Spleen (tissue), 11 donors: ENCODE data around the gene KCNAB2. TPM values are rescaled to one million over a fixed set of nuclear protein-coding genes. Genes with fewer than 3 reads are reported as not detected.
A peak's percentile ranks its signal among the peaks of the same experiment; 100 is the strongest.

Experiments
- DNase-seq: peaks from one replicate; pipeline ENCODE4 v3.0.0-alpha.2; 2020
- H3K27ac ChIP-seq, 8 donors: fragments of 200-600 bp; sonication (generic) in 7 of 8; 1 replicate in 4 of 8; 2 replicates in 4 of 8; pipeline versions ENCODE4 v1.5.0 to v1.8.0; 2016 to 2021; ENCODE audit warnings: inconsistent platforms in 4 of 8, mild to moderate bottlenecking in 4 of 8, moderate library complexity in 1 of 8
- H3K27me3 ChIP-seq, 7 donors: fragments of 200-600 bp; sonication (generic) in 6 of 7; replicated peaks in 1 of 7; 1 replicate in 4 of 7; 2 replicates in 3 of 7; pipeline versions ENCODE4 v1.5.0 to v1.8.0; 2016 to 2021; ENCODE audit warnings: inconsistent platforms in 3 of 7, mild to moderate bottlenecking in 1 of 7
- H3K36me3 ChIP-seq, 6 donors: fragments of 200-600 bp; sonication (generic) in 5 of 6; 1 replicate in 4 of 6; 2 replicates in 2 of 6; pipeline versions ENCODE4 v1.5.0 to v1.8.0; 2016 to 2021; ENCODE audit warnings: inconsistent platforms in 2 of 6
- H3K4me1 ChIP-seq, 6 donors: fragments of 200-600 bp; sonication (generic) in 5 of 6; 1 replicate in 3 of 6; 2 replicates in 3 of 6; pipeline versions ENCODE4 v1.5.0 to v1.8.0; 2016 to 2021; ENCODE audit warnings: inconsistent platforms in 3 of 6
- H3K4me3 ChIP-seq, 8 donors: fragments of 200-600 bp; sonication (generic) in 7 of 8; 1 replicate in 4 of 8; 2 replicates in 4 of 8; pipeline versions ENCODE4 v1.5.0 to v1.8.0; 2016 to 2021; ENCODE audit warnings: inconsistent platforms in 4 of 8, mild to moderate bottlenecking in 4 of 8, moderate library complexity in 2 of 8
- H3K9me3 ChIP-seq, 8 donors: fragments of 200-600 bp; sonication (generic) in 7 of 8; 1 replicate in 4 of 8; 2 replicates in 4 of 8; pipeline versions ENCODE4 v1.5.0 to v1.8.0; 2016 to 2021; ENCODE audit warnings: inconsistent platforms in 4 of 8
- CTCF ChIP-seq, 11 experiments: fragments of 200-600 bp in 7 of 11; fragments of 450-650 bp in 4 of 11; sonication (generic) in 4 of 11; IDR thresholded peaks in 8 of 11; conservative IDR thresholded peaks in 3 of 11; 1 replicate in 7 of 11; 2 replicates in 4 of 11; pipeline versions ENCODE4 v1.4.0 to v1.8.0; 2016 to 2021; ENCODE audit warnings: antibody characterized with exemption in 11 of 11, inconsistent platforms in 4 of 11, mild to moderate bottlenecking in 1 of 11
- POLR2A ChIP-seq, 3 donors: fragments of 450-650 bp; IDR thresholded peaks; one replicate each; pipeline ENCODE4 v1.5.1; 2017; ENCODE audit warnings: antibody characterized with exemption in 3 of 3, mild to moderate bottlenecking in 1 of 3
- POLR2AphosphoS5 ChIP-seq, 3 donors: sonication (generic); formaldehyde crosslinking; IDR thresholded peaks; one replicate each; pipeline ENCODE4 v1.5.1; 2017; ENCODE audit warnings: antibody characterized with exemption in 3 of 3
- WGBS, 5 donors: extraction: QIAGEN DNeasy Blood & Tissue Kit in 3 of 5; methylation state at CpG; one replicate each; pipeline versions ENCODE4 v1.1.5 to v1.1.7; 2013 to 2018; 5-methylcytosine and 5-hydroxymethylcytosine counted together
- intact Hi-C: fragments of 100-400 bp; cut with DNase I; formaldehyde crosslinking; loops from one replicate; pipeline ENCODE4 v1.15.0; 2023; ENCODE audit warnings: low total_unique reads
- polyA plus RNA-seq, 3 donors: library from polyadenylated mRNA; stranded (reverse); fragments of 200-250 nt; gene quantifications; one replicate each; pipeline ENCODE4 v1.2.1, GENCODE V29; 2013
- total RNA-seq, 7 donors: library from RNA; depleted of rRNA in 3 of 7; stranded (reverse); fragments of >200 nt in 3 of 7; fragmentation: NEBNext Ultra II Directional in 4 of 7; extraction: Animal tissue kit (Norgen Biotek cat#: 25700) in 4 of 7; gene quantifications; one replicate each; pipeline versions ENCODE4 v1.1.0 to v1.2.1, GENCODE V29; 2016 to 2021
- donor health status: healthy with polysubstance abuse.
- donor health status: DM: no; HTN: no; CAD: no; lungs with moderate emphysema.
- donor health status: DM: no; HTN: no; CAD: no.
- donor health status: Bipolar disorder and iron deficiency.
- donor health status: healthy.
- donor health status: DM: no; HTN: no; CAD: no.
- donor health status: DM: yes; HTN: yes; CAD: no.

Gene KCNAB2
- total and polyA plus RNA-seq, 10 donors: 23.2 to 135 (median 94.0) TPM

DNA sequence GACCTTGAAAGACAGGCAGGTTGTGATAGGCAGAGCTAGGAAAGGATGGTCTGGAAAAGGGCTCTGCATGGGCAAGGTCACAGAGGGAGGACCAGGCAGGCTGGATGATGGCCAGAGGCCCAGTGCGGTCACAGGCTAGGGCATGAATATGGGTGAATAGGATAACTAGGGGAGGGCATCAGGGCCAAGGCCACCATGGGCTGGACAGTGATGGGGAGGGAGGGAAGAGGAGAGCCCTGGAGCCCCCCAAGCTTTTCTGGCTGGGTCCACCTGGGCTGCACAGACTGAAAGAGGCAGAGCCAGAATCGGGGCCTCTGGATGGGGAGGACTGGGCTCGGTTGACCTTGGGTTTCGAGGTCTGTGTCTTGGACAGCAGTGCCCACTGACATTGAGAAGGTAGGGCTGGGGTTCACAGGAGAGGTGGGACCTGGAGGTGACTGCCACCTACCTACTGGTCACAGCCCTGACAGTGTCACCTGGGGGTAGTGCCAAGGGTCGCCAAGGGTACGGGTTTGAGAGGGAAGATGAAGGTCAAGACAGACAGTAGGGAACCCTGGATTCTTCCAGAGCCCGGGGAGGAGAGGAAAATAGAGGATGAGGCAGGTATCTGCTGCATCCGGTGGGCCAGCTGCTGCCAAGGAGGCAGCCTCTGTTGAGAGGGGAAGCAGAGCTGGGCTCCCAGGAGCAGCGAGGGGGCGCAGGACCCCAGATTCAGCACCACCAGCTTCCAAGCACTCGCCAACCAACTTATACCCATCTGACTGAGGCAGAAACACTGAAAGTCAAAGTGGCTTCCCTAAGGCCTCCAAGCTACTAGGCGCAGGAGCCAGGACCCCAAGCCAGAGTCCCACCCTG, 47.4 kb upstream of the KCNAB2 start:
- DNase-seq: peak; percentile 69
- peaks cover 0 to 60% (median 8%) of the 10 kb centered on the region in 6 donors for H3K36me3 ChIP-seq
- intact Hi-C loops: no loop called here
- H3K27ac ChIP-seq: no peak overlapping the region
- TF ChIP-seq POLR2AphosphoS5 (IDR thresholded peaks at IDR 0.05): no peak
- no peak for TF ChIP-seq POLR2A (IDR thresholded peaks at IDR 0.05)
- TF ChIP-seq CTCF (IDR thresholded peaks at IDR 0.05 in 8 of 11, conservative IDR thresholded peaks at IDR 0.05 in 3 of 11): no peak
- WGBS, 5 donors: 86 to 90% (median 90%) methylated on average over 12 of the region's 12 CpGs
- peaks cover 9 to 65% (median 37%) of the 10 kb centered on the region in 6 donors for H3K4me1 ChIP-seq
- no peaks in the 10 kb centered on the region for H3K27me3 ChIP-seq
- no peaks in the 10 kb centered on the region for H3K9me3 ChIP-seq
- no peak overlapping the region for H3K4me3 ChIP-seq

GRCh38 chr1:5998906-5999301, 46.8 kb upstream of the KCNAB2 start:
- no peaks in the 10 kb centered on the region for H3K27me3 ChIP-seq
- peaks cover 0 to 66% (median 8%) of the 10 kb centered on the region in 6 donors for H3K36me3 ChIP-seq
- H3K9me3 ChIP-seq: no peaks in the 10 kb centered on the region
- TF ChIP-seq POLR2AphosphoS5 (IDR thresholded peaks at IDR 0.05) (peak in 2 of 3 donors; percentile 20 to 31), CTCF (IDR thresholded peaks at IDR 0.05 in 8 of 11, conservative IDR thresholded peaks at IDR 0.05 in 3 of 11) (no peak)
- peak; percentile 64 for DNase-seq
- H3K4me1 ChIP-seq: peaks cover 4 to 64% (median 31%) of the 10 kb centered on the region in 6 donors
- H3K27ac ChIP-seq: no peak overlapping the region
- intact Hi-C loops: no loop called here
- no peak overlapping the region for H3K4me3 ChIP-seq
- 78 to 90% (median 82%) methylated on average over 15 to 19 of the region's 19 CpGs for WGBS, 5 donors

GRCh38 chr1:5999711-6000443, 45.8 kb upstream of the KCNAB2 start:
- Histone ChIP-seq H3K4me1 (peaks cover 4 to 63% (median 21%) of the 10 kb centered on the region in 6 donors), H3K27me3 (no peaks in the 10 kb centered on the region), H3K4me3 (no peak overlapping the region), H3K9me3 (no peaks in the 10 kb centered on the region), H3K36me3 (peaks cover 0 to 68% (median 8%) of the 10 kb centered on the region in 6 donors), H3K27ac (no peak overlapping the region)
- intact Hi-C loops: no loop called here
- peak; percentile 71 for DNase-seq
- TF ChIP-seq POLR2A (IDR thresholded peaks at IDR 0.05): no peak
- no peak for TF ChIP-seq POLR2AphosphoS5 (IDR thresholded peaks at IDR 0.05)
- no peak for TF ChIP-seq CTCF (IDR thresholded peaks at IDR 0.05 in 8 of 11, conservative IDR thresholded peaks at IDR 0.05 in 3 of 11)
- 93 to 96% (median 94%) methylated on average over 28 of the region's 28 CpGs for WGBS, 5 donors
